Peyer's patch (tissue), 4 donors: ENCODE data around the gene FAM200B. TPM values are rescaled to one million over a fixed set of nuclear protein-coding genes. Genes with fewer than 3 reads are reported as not detected.

Experiments
- DNase-seq, 3 donors: peaks; one replicate each; pipeline ENCODE4 v3.0.0-alpha.2; 2017 to 2019
- H3K27ac ChIP-seq, 4 donors: fragments of 200-600 bp; sonication (generic); one replicate each; pipeline ENCODE4 v1.5.1; 2016 to 2019
- H3K27me3 ChIP-seq, 2 donors: fragments of 200-600 bp; sonication (generic); one replicate each; pipeline ENCODE4 v1.5.1; 2019
- H3K36me3 ChIP-seq, 3 donors: fragments of 200-600 bp; sonication (generic); one replicate each; pipeline ENCODE4 v1.5.1; 2016 to 2019
- H3K4me1 ChIP-seq, 4 donors: fragments of 200-600 bp; sonication (generic); one replicate each; pipeline ENCODE4 v1.5.1; 2016 to 2019
- H3K4me3 ChIP-seq, 4 donors: fragments of 200-600 bp; sonication (generic); 1 replicate in 3 of 4; 2 replicates in 1 of 4; pipeline ENCODE4 v1.5.1; 2016 to 2019; ENCODE audit warnings: mild to moderate bottlenecking in 1 of 4
- H3K9me3 ChIP-seq, 4 donors: fragments of 200-600 bp; sonication (generic); one replicate each; pipeline ENCODE4 v1.5.1; 2016 to 2019; ENCODE audit warnings: mild to moderate bottlenecking in 1 of 4
- POLR2A ChIP-seq, 2 donors: fragments of 450-650 bp; IDR thresholded peaks; one replicate each; pipeline ENCODE4 v1.5.1; 2017; ENCODE audit warnings: antibody characterized with exemption in 2 of 2, mild to moderate bottlenecking in 2 of 2, moderate library complexity in 2 of 2
- total RNA-seq, 4 donors: library from RNA; depleted of rRNA; stranded (reverse); fragments of >200 nt; gene quantifications; one replicate each; pipeline ENCODE4 v1.1.0, GENCODE V29; 2016
- TF ChIP-seq, protein P1 (sequence below), 6 experiments: fragments of 450-650 bp in 4 of 6; fragments of 200-600 bp in 2 of 6; sonication (generic) in 1 of 6; IDR thresholded peaks; one replicate each; pipeline ENCODE4 v1.5.1; 2017 to 2019; ENCODE audit warnings: antibody characterized with exemption in 6 of 6, mild to moderate bottlenecking in 3 of 6, moderate library complexity in 1 of 6

Gene FAM200B
- 10 to 100 TPM; 15.1 to 59.4 (median 33.9) TPM for total RNA-seq

DNA sequence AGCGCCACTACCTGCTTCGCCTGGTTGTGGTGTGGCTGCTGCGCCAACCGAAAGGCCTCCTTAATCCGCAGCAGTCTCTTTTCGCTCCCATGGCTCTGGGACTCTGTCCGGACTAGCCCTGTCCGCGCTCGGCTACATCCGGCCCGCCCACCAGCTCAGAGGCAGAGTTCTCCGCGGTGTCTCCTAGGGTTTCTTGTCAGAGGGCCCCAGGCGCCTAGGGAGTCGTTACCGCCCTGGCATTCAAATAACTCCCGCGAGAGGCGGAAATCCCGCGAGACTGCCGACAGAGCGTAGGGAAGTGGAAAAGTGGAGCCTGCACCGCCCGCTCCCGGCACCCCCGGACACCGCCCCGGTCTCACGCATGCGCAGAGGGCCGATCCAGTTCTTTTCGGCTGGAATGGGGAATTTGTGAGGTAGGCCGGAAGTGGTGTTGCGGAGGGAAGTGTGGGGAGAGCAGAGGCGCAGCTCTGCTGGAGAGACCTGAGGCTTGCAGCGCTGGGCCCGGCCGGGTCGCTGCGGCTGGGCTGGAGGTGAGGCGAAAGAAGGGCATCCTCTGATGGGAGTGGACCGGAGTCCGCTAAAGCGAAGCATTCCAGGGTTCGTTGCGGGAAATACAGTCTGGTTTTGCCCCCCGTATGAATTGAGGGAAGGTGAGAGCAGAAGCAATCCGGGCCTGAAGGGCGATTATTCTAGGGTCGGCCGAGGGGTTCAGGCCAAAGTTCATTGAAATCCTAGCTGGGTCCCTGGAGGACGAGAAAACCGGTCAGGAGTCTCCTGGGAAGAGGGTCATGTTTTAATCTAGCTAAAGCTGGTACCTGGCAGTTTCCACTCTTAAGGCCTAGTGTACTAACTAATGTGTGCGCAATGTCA, at the start of gene FAM200B:
Gene FAM200B, plus strand, starts transcription at position 456 of the 870 bp plus-strand sequence. CDS start 5,151 bp downstream, outside the sequence.
- no peaks in the 10 kb centered on the region for H3K9me3 ChIP-seq
- H3K4me3 ChIP-seq, result peak within 1 kb of the TSS; percentile 58 to 83 (median 68)
- peak; percentile 95 to 99 (median 99) for DNase-seq
- H3K27me3 ChIP-seq, result no peaks in the 10 kb centered on the region
- H3K4me1 ChIP-seq, result peaks cover 0 to 17% (median 0%) of the 10 kb centered on the region in 4 donors
- H3K36me3 ChIP-seq, result peaks cover 0 to 7% (median 0%) of the 10 kb centered on the region in 3 donors
- peak within 1 kb of the TSS; percentile 73 to 96 (median 88) for H3K27ac ChIP-seq
- TF ChIP-seq, protein P1, sequence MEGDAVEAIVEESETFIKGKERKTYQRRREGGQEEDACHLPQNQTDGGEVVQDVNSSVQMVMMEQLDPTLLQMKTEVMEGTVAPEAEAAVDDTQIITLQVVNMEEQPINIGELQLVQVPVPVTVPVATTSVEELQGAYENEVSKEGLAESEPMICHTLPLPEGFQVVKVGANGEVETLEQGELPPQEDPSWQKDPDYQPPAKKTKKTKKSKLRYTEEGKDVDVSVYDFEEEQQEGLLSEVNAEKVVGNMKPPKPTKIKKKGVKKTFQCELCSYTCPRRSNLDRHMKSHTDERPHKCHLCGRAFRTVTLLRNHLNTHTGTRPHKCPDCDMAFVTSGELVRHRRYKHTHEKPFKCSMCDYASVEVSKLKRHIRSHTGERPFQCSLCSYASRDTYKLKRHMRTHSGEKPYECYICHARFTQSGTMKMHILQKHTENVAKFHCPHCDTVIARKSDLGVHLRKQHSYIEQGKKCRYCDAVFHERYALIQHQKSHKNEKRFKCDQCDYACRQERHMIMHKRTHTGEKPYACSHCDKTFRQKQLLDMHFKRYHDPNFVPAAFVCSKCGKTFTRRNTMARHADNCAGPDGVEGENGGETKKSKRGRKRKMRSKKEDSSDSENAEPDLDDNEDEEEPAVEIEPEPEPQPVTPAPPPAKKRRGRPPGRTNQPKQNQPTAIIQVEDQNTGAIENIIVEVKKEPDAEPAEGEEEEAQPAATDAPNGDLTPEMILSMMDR (IDR thresholded peaks at IDR 0.05), result peak in 3 of 6 experiments; percentile 22 to 42 (median 42)
- peak; percentile 88 to 91 for TF ChIP-seq POLR2A (IDR thresholded peaks at IDR 0.05)

DNA sequence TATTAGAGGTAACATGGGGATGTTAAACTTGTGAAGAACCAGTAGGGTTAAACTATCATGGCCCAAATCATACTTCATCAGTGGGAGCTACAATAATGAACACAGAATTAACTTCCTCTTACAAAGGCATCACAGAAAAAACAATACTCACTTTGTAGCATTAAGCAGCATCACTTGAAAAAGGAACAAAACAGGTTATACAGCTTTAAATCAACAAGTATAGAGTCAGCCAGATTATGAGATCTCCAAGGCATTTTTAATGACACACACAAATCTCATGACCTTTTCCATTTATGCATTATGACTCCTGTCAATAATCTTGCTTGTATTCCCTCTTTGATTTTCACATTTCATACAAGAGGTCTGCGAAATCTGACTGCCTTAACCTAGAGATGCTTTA, 44.8 kb upstream of the FAM200B start:
- Histone ChIP-seq H3K36me3 (peaks cover 0 to 57% (median 0%) of the 10 kb centered on the region in 3 donors), H3K4me3 (no peak overlapping the region), H3K4me1 (no peaks in the 10 kb centered on the region), H3K9me3 (no peaks in the 10 kb centered on the region), H3K27ac (no peak overlapping the region), H3K27me3 (no peaks in the 10 kb centered on the region)
- TF ChIP-seq, protein P1 (IDR thresholded peaks at IDR 0.05), result no peak
- no peak for TF ChIP-seq POLR2A (IDR thresholded peaks at IDR 0.05)
- DNase-seq, result no peak

DNA sequence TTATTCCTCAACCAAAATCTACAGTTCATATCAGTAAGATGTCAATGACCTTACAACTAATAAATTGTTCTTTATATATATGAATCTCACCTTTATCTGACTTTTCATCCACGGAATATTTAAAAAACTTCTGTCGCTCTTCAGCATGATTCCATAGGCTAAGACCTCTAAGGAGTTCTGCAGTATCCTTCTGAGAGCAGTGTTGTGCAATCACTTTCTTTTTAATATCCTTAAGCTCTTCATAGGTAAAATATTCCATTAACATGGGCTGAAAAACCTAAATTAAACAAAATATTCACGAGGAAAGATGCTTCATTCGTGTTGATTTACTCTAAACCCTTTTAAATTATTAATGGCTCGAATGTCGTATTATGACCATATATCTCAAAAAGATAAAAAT, 43.2 kb upstream of the FAM200B start:
- DNase-seq, result no peak
- TF ChIP-seq, protein P1 (IDR thresholded peaks at IDR 0.05), result no peak
- no peak for TF ChIP-seq POLR2A (IDR thresholded peaks at IDR 0.05)
- Histone ChIP-seq H3K36me3 (peaks cover 0 to 63% (median 0%) of the 10 kb centered on the region in 3 donors), H3K4me3 (no peak overlapping the region), H3K4me1 (no peaks in the 10 kb centered on the region), H3K9me3 (no peaks in the 10 kb centered on the region), H3K27me3 (no peaks in the 10 kb centered on the region), H3K27ac (no peak overlapping the region)

DNA sequence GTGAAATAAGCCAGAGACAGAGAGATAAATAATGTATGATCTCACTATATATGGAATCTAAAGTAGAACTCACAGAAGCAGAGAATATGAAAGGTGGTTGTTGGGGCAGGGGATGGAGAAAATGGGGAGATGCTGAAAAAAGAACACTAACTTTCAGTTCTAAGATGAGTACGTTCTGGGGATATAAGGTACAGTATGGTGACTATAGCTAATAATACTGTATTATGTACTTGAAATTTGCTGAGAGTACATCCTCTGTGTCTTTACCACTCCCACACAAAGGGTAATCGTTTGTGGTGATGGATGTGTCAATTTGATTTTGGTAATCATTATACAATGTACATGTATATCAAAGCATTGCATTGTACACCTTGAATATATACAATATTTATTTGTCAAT, 33.0 kb upstream of the FAM200B start:
- Histone ChIP-seq H3K4me1 (peaks cover 4 to 43% (median 10%) of the 10 kb centered on the region in 4 donors), H3K9me3 (no peaks in the 10 kb centered on the region), H3K4me3 (no peak overlapping the region), H3K27me3 (no peaks in the 10 kb centered on the region), H3K36me3 (no peaks in the 10 kb centered on the region), H3K27ac (no peak overlapping the region)
- DNase-seq, result no peak
- TF ChIP-seq POLR2A (IDR thresholded peaks at IDR 0.05), result no peak
- TF ChIP-seq, protein P1 (IDR thresholded peaks at IDR 0.05), result no peak

DNA sequence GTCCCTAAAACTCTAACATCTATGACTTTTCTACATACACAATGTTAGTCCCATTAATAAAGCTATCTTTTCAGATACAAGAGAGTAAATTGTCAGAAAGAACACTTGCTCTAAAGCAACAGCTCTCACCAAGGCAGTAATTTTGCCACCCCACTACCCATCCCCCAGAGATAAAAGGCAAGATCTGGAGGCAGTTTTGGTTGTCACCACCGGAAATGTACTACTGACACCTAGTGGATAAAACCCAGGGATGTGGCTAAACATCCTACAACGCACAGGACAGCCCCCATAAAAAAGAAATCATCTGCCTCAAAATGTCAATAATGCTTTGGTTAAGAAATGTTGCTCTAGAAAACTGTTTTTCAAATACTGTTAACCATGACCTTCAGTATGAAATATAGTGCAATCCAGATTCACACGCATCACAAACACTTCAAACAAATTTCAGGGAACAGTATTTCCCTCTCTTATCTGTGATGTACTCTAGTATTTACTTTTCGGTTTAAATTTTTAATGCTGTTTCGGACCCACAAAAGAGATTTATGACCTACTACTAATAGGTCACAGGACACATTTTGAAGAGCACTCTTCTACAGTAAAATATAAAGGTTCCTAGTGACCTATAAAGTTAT, 31.6 kb upstream of the FAM200B start:
- no peak overlapping the region for H3K27ac ChIP-seq
- H3K27me3 ChIP-seq, result no peaks in the 10 kb centered on the region
- no peak overlapping the region for H3K4me3 ChIP-seq
- TF ChIP-seq, protein P1 (IDR thresholded peaks at IDR 0.05), result peak; percentile 29 to 72 (median 60)
- TF ChIP-seq POLR2A (IDR thresholded peaks at IDR 0.05), result no peak
- peaks cover 4 to 43% (median 12%) of the 10 kb centered on the region in 4 donors for H3K4me1 ChIP-seq
- no peaks in the 10 kb centered on the region for H3K36me3 ChIP-seq
- no peaks in the 10 kb centered on the region for H3K9me3 ChIP-seq
- peak in 2 of 3 donors; percentile 25 to 72 for DNase-seq
